Endothelial cell (in vitro differentiated cells): ENCODE results near the gene SF3A2. TPM values are rescaled to one million over a fixed set of nuclear protein-coding genes. Genes with fewer than 3 reads are reported as not detected.

Experiments used
- DNase-seq: peaks from one replicate; pipeline ENCODE4 v3.0.0; 2021; ENCODE audit warnings: low spot score
- H3K27ac Mint-ChIP-seq: one replicate; pipeline ENCODE4 v1.8.0; 2021; ENCODE audit warnings: mixed read lengths, inconsistent platforms; ENCODE audit not compliant: unreplicated experiment
- H3K27me3 Mint-ChIP-seq: one replicate; pipeline ENCODE4 v1.8.0; 2021; ENCODE audit warnings: mild to moderate bottlenecking, moderate library complexity, mixed read lengths, inconsistent platforms; ENCODE audit not compliant: unreplicated experiment
- H3K36me3 Mint-ChIP-seq: one replicate; pipeline ENCODE4 v1.8.0; 2021; ENCODE audit warnings: mild to moderate bottlenecking, low read depth, mixed read lengths, inconsistent platforms; ENCODE audit not compliant: unreplicated experiment
- H3K4me1 Mint-ChIP-seq: one replicate; pipeline ENCODE4 v1.8.0; 2021; ENCODE audit warnings: mild to moderate bottlenecking, mixed read lengths, inconsistent platforms; ENCODE audit not compliant: unreplicated experiment
- H3K4me3 Mint-ChIP-seq: one replicate; pipeline ENCODE4 v1.8.0; 2021; ENCODE audit warnings: mild to moderate bottlenecking, mixed read lengths, inconsistent platforms; ENCODE audit not compliant: unreplicated experiment
- H3K9me3 Mint-ChIP-seq: one replicate; pipeline ENCODE4 v1.8.0; 2021; ENCODE audit warnings: mixed read lengths, inconsistent platforms; ENCODE audit not compliant: unreplicated experiment
- total RNA-seq: library from RNA; stranded (reverse); fragmentation: NEBNext Ultra II Directional; extraction: Animal tissue kit (Norgen Biotek cat#: 25700); gene quantifications from one replicate; pipeline ENCODE4 v1.2.1, GENCODE V29; 2021; ENCODE audit not compliant: unreplicated experiment
- TF ChIP-seq, protein P1 (sequence below): fragments of 200-600 bp; sonication (generic); IDR thresholded peaks from one replicate; pipeline ENCODE4 v1.5.0; 2021; ENCODE audit warnings: antibody characterized with exemption; ENCODE audit not compliant: unreplicated experiment

SF3A2 gene
- total RNA-seq, 1 donor from 2014 or later: 137 TPM

DNA sequence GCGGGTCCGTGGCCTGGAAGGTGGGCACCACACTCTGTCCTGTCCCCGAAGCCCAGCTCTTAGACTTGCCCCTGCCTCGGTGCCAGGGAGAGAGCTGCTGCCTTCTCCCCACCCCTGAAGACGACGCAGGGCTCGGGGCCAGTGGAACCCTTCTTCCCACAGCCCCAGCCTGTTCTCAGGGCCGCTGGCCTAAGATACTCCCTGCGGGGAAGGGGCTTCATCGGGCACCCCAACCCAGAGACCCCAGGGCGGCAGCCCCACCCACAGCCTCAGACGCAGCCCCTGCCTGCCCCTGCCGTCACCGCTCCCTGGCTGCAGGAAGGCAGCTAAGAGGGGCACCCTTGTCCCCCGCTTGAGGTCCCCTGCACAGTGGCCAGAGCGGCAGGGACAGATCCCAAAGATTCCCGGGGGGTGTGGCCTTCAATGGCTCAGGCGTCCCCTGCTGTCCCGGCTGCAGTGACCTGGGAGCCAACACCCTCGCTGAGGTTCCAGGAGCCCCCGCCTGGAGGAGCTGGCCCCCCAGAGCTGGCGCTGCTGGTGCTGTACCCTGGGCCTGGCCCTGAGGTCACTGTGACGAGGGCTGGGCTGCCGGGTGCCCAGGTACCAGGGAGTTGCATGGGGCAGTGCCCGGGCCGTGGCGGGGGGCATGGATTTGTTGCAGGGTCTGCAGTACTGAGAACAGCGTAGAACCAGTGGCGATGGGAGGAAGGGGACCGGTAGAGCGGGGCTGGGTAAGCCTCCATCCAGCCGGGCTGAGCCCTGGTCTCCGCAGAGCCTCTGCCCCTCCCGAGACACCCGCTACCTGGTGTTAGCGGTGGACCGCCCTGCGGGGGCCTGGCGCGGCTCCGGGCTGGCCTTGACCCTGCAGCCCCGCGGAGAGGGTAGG is 13.5 kb downstream of the SF3A2 start:
- peaks cover 6% of the 10 kb centered on the region for H3K27me3 Mint-ChIP-seq

DNA sequence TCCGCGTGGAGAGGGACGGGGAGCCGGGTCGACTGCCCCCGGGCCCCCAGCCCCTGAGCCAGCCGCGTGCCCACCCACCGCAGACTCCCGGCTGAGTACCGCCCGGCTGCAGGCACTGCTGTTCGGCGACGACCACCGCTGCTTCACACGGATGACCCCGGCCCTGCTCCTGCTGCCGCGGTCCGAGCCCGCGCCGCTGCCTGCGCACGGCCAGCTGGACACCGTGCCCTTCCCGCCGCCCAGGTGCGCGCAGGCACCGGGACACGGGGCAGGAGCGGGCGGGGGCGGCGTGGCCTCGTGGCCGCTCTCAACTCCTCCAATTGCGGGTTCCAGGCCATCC is 14.1 kb downstream of the SF3A2 start:
- no peak overlapping the region for H3K4me3 Mint-ChIP-seq
- H3K36me3 Mint-ChIP-seq: peaks cover 3% of the 10 kb centered on the region
- H3K27ac Mint-ChIP-seq: no peak overlapping the region

More for the DNA sequence above, 13.5 kb downstream of the SF3A2 start:
- DNase-seq: no peak
- H3K9me3 Mint-ChIP-seq: no peaks in the 10 kb centered on the region
- no peak overlapping the region for H3K4me3 Mint-ChIP-seq
- H3K36me3 Mint-ChIP-seq: peaks cover 5% of the 10 kb centered on the region
- TF ChIP-seq, protein P1, sequence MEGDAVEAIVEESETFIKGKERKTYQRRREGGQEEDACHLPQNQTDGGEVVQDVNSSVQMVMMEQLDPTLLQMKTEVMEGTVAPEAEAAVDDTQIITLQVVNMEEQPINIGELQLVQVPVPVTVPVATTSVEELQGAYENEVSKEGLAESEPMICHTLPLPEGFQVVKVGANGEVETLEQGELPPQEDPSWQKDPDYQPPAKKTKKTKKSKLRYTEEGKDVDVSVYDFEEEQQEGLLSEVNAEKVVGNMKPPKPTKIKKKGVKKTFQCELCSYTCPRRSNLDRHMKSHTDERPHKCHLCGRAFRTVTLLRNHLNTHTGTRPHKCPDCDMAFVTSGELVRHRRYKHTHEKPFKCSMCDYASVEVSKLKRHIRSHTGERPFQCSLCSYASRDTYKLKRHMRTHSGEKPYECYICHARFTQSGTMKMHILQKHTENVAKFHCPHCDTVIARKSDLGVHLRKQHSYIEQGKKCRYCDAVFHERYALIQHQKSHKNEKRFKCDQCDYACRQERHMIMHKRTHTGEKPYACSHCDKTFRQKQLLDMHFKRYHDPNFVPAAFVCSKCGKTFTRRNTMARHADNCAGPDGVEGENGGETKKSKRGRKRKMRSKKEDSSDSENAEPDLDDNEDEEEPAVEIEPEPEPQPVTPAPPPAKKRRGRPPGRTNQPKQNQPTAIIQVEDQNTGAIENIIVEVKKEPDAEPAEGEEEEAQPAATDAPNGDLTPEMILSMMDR: no peak
- H3K27ac Mint-ChIP-seq: no peak overlapping the region
- peaks cover 5% of the 10 kb centered on the region for H3K4me1 Mint-ChIP-seq

DNA sequence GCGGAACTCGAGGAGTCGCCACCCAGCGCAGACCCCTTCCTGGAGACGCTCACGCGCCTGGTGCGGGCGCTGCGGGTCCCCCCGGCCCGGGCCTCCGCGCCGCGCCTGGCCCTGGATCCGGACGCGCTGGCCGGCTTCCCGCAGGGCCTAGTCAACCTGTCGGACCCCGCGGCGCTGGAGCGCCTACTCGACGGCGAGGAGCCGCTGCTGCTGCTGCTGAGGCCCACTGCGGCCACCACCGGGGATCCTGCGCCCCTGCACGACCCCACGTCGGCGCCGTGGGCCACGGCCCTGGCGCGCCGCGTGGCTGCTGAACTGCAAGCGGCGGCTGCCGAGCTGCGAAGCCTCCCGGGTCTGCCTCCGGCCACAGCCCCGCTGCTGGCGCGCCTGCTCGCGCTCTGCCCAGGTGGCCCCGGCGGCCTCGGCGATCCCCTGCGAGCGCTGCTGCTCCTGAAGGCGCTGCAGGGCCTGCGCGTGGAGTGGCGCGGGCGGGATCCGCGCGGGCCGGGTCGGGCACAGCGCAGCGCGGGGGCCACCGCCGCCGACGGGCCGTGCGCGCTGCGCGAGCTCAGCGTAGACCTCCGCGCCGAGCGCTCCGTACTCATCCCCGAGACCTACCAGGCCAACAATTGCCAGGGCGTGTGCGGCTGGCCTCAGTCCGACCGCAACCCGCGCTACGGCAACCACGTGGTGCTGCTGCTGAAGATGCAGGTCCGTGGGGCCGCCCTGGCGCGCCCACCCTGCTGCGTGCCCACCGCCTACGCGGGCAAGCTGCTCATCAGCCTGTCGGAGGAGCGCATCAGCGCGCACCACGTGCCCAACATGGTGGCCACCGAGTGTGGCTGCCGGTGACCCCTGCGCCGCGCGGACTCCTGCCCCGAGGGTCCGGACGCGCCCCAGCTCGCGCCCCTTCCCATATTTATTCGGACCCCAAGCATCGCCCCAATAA is 14.8 kb downstream of the SF3A2 start:
- no peak overlapping the region for H3K4me3 Mint-ChIP-seq
- peaks cover 5% of the 10 kb centered on the region for H3K4me1 Mint-ChIP-seq
- DNase-seq: no peak

More for the DNA sequence above, 14.1 kb downstream of the SF3A2 start:
- peaks cover 5% of the 10 kb centered on the region for H3K4me1 Mint-ChIP-seq
- TF ChIP-seq, protein P1: no peak
- H3K9me3 Mint-ChIP-seq: no peaks in the 10 kb centered on the region
- peaks cover 6% of the 10 kb centered on the region for H3K27me3 Mint-ChIP-seq
- DNase-seq: no peak

DNA sequence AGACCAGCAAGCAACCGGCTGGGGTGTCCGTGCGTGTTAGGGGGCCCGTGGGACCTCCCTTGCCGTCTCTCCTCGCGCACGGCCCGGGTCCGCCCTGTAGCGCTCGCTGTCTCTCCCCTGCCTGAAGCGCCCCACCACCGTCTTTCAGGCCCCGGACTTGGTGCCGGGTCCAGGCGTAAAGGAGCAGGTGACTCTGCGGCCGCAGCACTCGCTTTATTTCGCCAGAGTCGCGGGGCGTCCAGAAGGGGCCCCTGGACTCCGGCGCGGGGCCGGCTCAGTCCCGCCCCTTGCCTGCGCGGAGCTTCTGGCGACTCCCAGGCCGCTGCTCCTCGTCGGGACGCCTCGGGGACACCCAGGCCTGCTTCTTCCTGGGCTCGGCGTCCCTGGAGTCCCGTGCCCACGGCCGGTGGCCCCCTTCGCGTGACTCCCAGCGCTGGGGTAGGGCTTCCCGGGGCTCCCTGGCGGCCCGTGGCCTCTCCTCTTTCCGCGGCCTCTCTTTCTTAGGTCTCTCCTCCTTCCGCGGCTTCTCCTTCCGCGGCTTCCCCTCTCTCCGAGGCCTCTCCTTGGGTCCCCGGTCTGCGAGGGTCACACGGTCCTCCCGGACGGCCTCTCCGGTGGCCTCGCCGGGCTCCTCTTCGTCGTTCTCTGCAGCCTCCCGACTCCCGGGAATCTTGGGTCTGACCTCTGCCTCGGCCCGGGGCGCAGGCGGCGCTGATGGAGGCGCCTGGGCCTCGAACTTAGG is 15.6 kb downstream of the SF3A2 start:
- no peaks in the 10 kb centered on the region for H3K9me3 Mint-ChIP-seq
- TF ChIP-seq, protein P1: no peak
- DNase-seq: no peak
- H3K4me1 Mint-ChIP-seq: peaks cover 5% of the 10 kb centered on the region
- no peak overlapping the region for H3K4me3 Mint-ChIP-seq
- peaks cover 7% of the 10 kb centered on the region for H3K27me3 Mint-ChIP-seq
- H3K27ac Mint-ChIP-seq: no peak overlapping the region
- H3K36me3 Mint-ChIP-seq: no peaks in the 10 kb centered on the region

More for the DNA sequence above, 14.8 kb downstream of the SF3A2 start:
- Mint-ChIP-seq H3K36me3 (no peaks in the 10 kb centered on the region), H3K27me3 (peaks cover 6% of the 10 kb centered on the region), H3K27ac (no peak overlapping the region), H3K9me3 (no peaks in the 10 kb centered on the region)
- TF ChIP-seq, protein P1: no peak
